Aorta (tissue), 5 donors: ENCODE measurements around the gene DCHS1. TPM values are rescaled to one million over a fixed set of nuclear protein-coding genes. Genes with fewer than 3 reads are reported as not detected.
"Not testable (repeated sequence)": the region's sequence is repeated elsewhere in the genome, so short reads cannot be mapped to it uniquely, and the experiment has no call there.

Source experiments
- ATAC-seq: fragments of 200-7000 bp; cut with Tn5 transposase; one replicate; pipeline ENCODE4 v1.9.1; 2022; ENCODE audit warnings: moderate library complexity; ENCODE audit not compliant: low FRiP score
- DNase-seq, 2 donors: peaks; one replicate each; pipeline ENCODE4 v3.0.0-alpha.2; 2020
- H3K27ac ChIP-seq, 2 donors: one replicate each; pipeline ENCODE4 v1.5.1; 2013; ENCODE audit warnings: low read length in 2 of 2, mild to moderate bottlenecking in 2 of 2, moderate library complexity in 2 of 2, control low read depth in 1 of 2, inconsistent platforms in 1 of 2, low read depth in 1 of 2
- H3K27me3 ChIP-seq, 2 donors: one replicate each; pipeline ENCODE4 v1.6.1; 2013; ENCODE audit warnings: control low read depth in 1 of 2, low read length in 1 of 2, mild to moderate bottlenecking in 1 of 2, moderate library complexity in 1 of 2; ENCODE audit not compliant: insufficient read depth in 2 of 2, control insufficient read depth in 1 of 2
- H3K36me3 ChIP-seq, 2 donors: one replicate each; pipeline ENCODE4 v1.6.1; 2013; ENCODE audit warnings: control low read depth in 1 of 2, low read length in 1 of 2, mild to moderate bottlenecking in 1 of 2; ENCODE audit not compliant: insufficient read depth in 2 of 2, control insufficient read depth in 1 of 2
- H3K4me1 ChIP-seq, 2 donors: one replicate each; pipeline ENCODE4 v1.6.1; 2013; ENCODE audit warnings: low read length in 2 of 2, control low read depth in 1 of 2, mild to moderate bottlenecking in 1 of 2, moderate library complexity in 1 of 2; ENCODE audit not compliant: insufficient read depth in 2 of 2, control insufficient read depth in 1 of 2
- H3K4me3 ChIP-seq, 2 donors: one replicate each; pipeline ENCODE4 v1.5.1; 2013; ENCODE audit warnings: low read length in 2 of 2, control low read depth in 1 of 2, mild to moderate bottlenecking in 1 of 2
- H3K9me3 ChIP-seq: one replicate; pipeline ENCODE4 v1.6.1; 2013; ENCODE audit warnings: mild to moderate bottlenecking, low read length; ENCODE audit not compliant: control insufficient read depth
- WGBS, 2 donors: extraction: QIAGEN DNeasy Blood & Tissue Kit; methylation state at CpG; one replicate each; pipeline ENCODE4 v1.1.7; 2013; 5-methylcytosine and 5-hydroxymethylcytosine counted together
- intact Hi-C, 2 donors: fragments of 100-400 bp; cut with DNase I; formaldehyde crosslinking; loops; one replicate each; pipeline versions ENCODE4 v1.14.2 to v1.15.0; 2022
- polyA plus RNA-seq, 2 donors: library from polyadenylated mRNA; stranded (reverse); fragments of 200-250 nt; gene quantifications; one replicate each; pipeline ENCODE4 v1.2.3, GENCODE V29; 2013
- total RNA-seq, 2 donors: library from RNA; stranded (reverse); fragmentation: NEBNext Ultra II Directional; extraction: Animal tissue kit (Norgen Biotek cat#: 25700); gene quantifications; one replicate each; pipeline ENCODE4 v1.2.1, GENCODE V29; 2021
- donor health status: healthy with polysubstance abuse.
- donor health status: Bipolar disorder and iron deficiency.
- donor health status: DM: no; HTN: no; CAD: no.
- donor health status: DM: no; HTN: no; CAD: no.
- donor health status: DM: yes; HTN: yes; CAD: no.

The DCHS1 gene
- total and polyA plus RNA-seq, 4 donors, result 1.4 to 64.4 (median 36.6) TPM

- DNase-seq, H3K36me3 ChIP-seq, H3K27ac ChIP-seq, H3K27me3 ChIP-seq, H3K4me3 ChIP-seq, H3K9me3 ChIP-seq, intact Hi-C loops, ATAC-seq, H3K4me1 ChIP-seq: not testable (repeated sequence)
- WGBS, 2 donors, result 84 to 85% methylated on average over 8 of the region's 11 CpGs
These were observed 35.0 kb upstream of the DCHS1 start for GRCh38 chr11:6690431-6691132.

GRCh38 chr11:6687876-6688275 is 32.3 kb upstream of the DCHS1 start:
- no peaks in the 10 kb centered on the region for H3K9me3 ChIP-seq
- H3K36me3 ChIP-seq, result no peaks in the 10 kb centered on the region
- H3K27me3 ChIP-seq, result no peaks in the 10 kb centered on the region
- WGBS, 2 donors, result 69 to 81% methylated on average over 4 of the region's 4 CpGs
- intact Hi-C loops, result loop anchor here in 1 of 2 donors (10.0 kb wide), 1 partner anchor 303 kb away; no protein-coding TSS in a partner anchor
- H3K27ac ChIP-seq, result no peak overlapping the region
- no peak overlapping the region for H3K4me3 ChIP-seq
- no peak for ATAC-seq
- no peaks in the 10 kb centered on the region for H3K4me1 ChIP-seq
- no peak for DNase-seq

- intact Hi-C loops, result loop anchor here in 1 of 2 donors (10.0 kb wide), 1 partner anchor 301 kb away; no protein-coding TSS in a partner anchor
- Histone ChIP-seq H3K4me3 (no peak overlapping the region), H3K27me3 (no peaks in the 10 kb centered on the region), H3K4me1 (peaks cover 0 to 1% of the 10 kb centered on the region in 2 donors), H3K27ac (no peak overlapping the region), H3K36me3 (no peaks in the 10 kb centered on the region), H3K9me3 (no peaks in the 10 kb centered on the region)
- no peak for ATAC-seq
- no peak for DNase-seq
These were observed 30.4 kb upstream of the DCHS1 start for GRCh38 chr11:6686006-6686405.

GRCh38 chr11:6684068-6684467 is 28.5 kb upstream of the DCHS1 start:
- not testable (repeated sequence) for DNase-seq, H3K36me3 ChIP-seq, H3K27me3 ChIP-seq, ATAC-seq, H3K4me1 ChIP-seq, H3K4me3 ChIP-seq, H3K9me3 ChIP-seq, H3K27ac ChIP-seq
- 90% methylated on average over 14 of the region's 14 CpGs for WGBS, 2 donors
- intact Hi-C loops, result loop anchor here (5.0 to 10.0 kb wide), 6 partner anchors 47 to 299 kb away; partner anchors contain the start of genes ARFIP2 (in 1 of the 2), ILK (in 1 of the 2), RRP8 (in 1 of the 2) and TIMM10B (in 1 of the 2)

GRCh38 chr11:6682936-6683861 is 27.6 kb upstream of the DCHS1 start, which contains the start of gene MRPL17:
Gene MRPL17, minus strand, starts transcription at chr11:6683340. Its CDS starts 44 bp downstream, at chr11:6683296.
- WGBS, 2 donors, result 0 to 1% methylated on average over 70 of the region's 70 CpGs
- Histone ChIP-seq H3K36me3 (no peaks in the 10 kb centered on the region), H3K27ac (peak within 1 kb of the TSS in 1 of 2 donors; percentile 93), H3K27me3 (no peaks in the 10 kb centered on the region), H3K9me3 (no peaks in the 10 kb centered on the region), H3K4me3 (peak within 1 kb of the TSS; percentile 48 to 77), H3K4me1 (peaks cover 0 to 1% of the 10 kb centered on the region in 2 donors)
- intact Hi-C loops, result loop anchor here (1.0 to 10.0 kb wide), 7 partner anchors 46 to 298 kb away; partner anchors contain the start of genes TPP1 (in 2 of the 2), ARFIP2 (in 1 of the 2), ILK (in 1 of the 2) and RRP8 (in 1 of the 2)
- DNase-seq (peak; percentile 100), ATAC-seq (peak; percentile 100)

GRCh38 chr11:6682591-6682935 is 27.0 kb upstream of the DCHS1 start:
- Histone ChIP-seq H3K27ac (peak overlapping the region in 1 of 2 donors; percentile 66), H3K27me3 (no peaks in the 10 kb centered on the region), H3K4me1 (peaks cover 0 to 1% of the 10 kb centered on the region in 2 donors), H3K36me3 (no peaks in the 10 kb centered on the region), H3K9me3 (no peaks in the 10 kb centered on the region), H3K4me3 (peak overlapping the region; percentile 48 to 77)
- DNase-seq (no peak), ATAC-seq (peak; percentile 0)
- intact Hi-C loops, result loop anchor here (5.0 to 10.0 kb wide), 6 partner anchors 45 to 298 kb away; partner anchors contain the start of genes ARFIP2 (in 1 of the 2), ILK (in 1 of the 2), RRP8 (in 1 of the 2) and TIMM10B (in 1 of the 2)
- 1% methylated on average over 10 of the region's 10 CpGs for WGBS, 2 donors

GRCh38 chr11:6681949-6682348 is 26.3 kb upstream of the DCHS1 start:
- ATAC-seq (no peak), DNase-seq (no peak)
- Histone ChIP-seq H3K36me3 (no peaks in the 10 kb centered on the region), H3K27me3 (no peaks in the 10 kb centered on the region), H3K9me3 (no peaks in the 10 kb centered on the region), H3K27ac (no peak overlapping the region), H3K4me1 (peaks cover 0 to 1% of the 10 kb centered on the region in 2 donors), H3K4me3 (peak overlapping the region; percentile 48 to 77)
- WGBS, 2 donors, result 11 to 14% methylated on average over 5 of the region's 5 CpGs
- intact Hi-C loops, result loop anchor here (5.0 to 10.0 kb wide), 6 partner anchors 45 to 297 kb away; partner anchors contain the start of genes ARFIP2 (in 1 of the 2), ILK (in 1 of the 2), RRP8 (in 1 of the 2) and TIMM10B (in 1 of the 2)

- Histone ChIP-seq H3K36me3 (no peaks in the 10 kb centered on the region), H3K27me3 (no peaks in the 10 kb centered on the region), H3K4me3 (no peak overlapping the region), H3K4me1 (peaks cover 0 to 1% of the 10 kb centered on the region in 2 donors), H3K27ac (no peak overlapping the region), H3K9me3 (no peaks in the 10 kb centered on the region)
- DNase-seq, result no peak
- ATAC-seq, result no peak
- intact Hi-C loops, result loop anchor here (5.0 to 10.0 kb wide), 6 partner anchors 44 to 297 kb away; partner anchors contain the start of genes ARFIP2 (in 1 of the 2), ILK (in 1 of the 2), RRP8 (in 1 of the 2) and TIMM10B (in 1 of the 2)
- 60 to 63% methylated on average over 1 of the region's 1 CpG for WGBS, 2 donors
These were observed 25.9 kb upstream of the DCHS1 start for GRCh38 chr11:6681505-6681904.
